Measurements from ENCODE around the gene ARID4B.

DNA sequence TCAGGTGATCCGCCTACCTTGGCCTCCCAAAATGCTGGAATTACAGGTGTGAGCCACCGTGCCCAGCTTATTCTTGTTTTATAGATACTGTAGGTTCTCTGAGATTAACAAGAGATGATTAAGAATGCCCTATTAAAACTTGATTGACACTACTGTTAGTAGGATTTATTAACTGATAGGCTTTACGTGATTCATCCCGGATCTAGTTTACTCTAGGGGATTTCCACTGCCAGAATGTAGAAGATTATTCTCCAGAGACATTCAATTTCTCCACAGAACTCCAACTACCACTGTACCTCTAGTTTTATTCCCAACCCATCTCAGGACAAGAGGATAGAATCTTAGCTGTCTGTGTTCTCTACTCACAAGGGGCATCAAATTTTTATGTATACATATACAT lies 140.7 kb downstream of the ARID4B start:
- TF ChIP-seq CTCF (IDR thresholded peaks at IDR 0.05; ENCODE audit: borderline replicate concordance, extremely low read depth, low read length, poor library complexity, severe bottlenecking) (no peak), EZH2 (IDR thresholded peaks at IDR 0.05; ENCODE audit: borderline replicate concordance, low read depth, low read length, severe bottlenecking) (no peak)

Data from DND-41 (cell line).